Spinal cord (tissue), 10 donors: Measurements from ENCODE around the gene SCGN. TPM values are rescaled to one million over a fixed set of nuclear protein-coding genes. Genes with fewer than 3 reads are reported as not detected.

Source experiments
- DNase-seq, 6 donors: peaks; one replicate each; pipeline versions ENCODE4 v3.0.0 to v3.0.0-alpha.2; 2013 to 2015; ENCODE audit warnings: low spot score in 6 of 6, low read depth in 4 of 6
- H3K27ac ChIP-seq: one replicate; pipeline ENCODE4 v1.5.1; 2013; ENCODE audit warnings: low read depth, low read length, control low read depth
- H3K27me3 ChIP-seq: one replicate; pipeline ENCODE4 v1.6.1; 2013; ENCODE audit warnings: low read length; ENCODE audit not compliant: control insufficient read depth, insufficient read depth
- H3K36me3 ChIP-seq: one replicate; pipeline ENCODE4 v1.6.1; 2013; ENCODE audit warnings: low read length; ENCODE audit not compliant: control insufficient read depth, insufficient read depth
- H3K4me1 ChIP-seq: one replicate; pipeline ENCODE4 v1.6.1; 2013; ENCODE audit warnings: low read length; ENCODE audit not compliant: control insufficient read depth, insufficient read depth
- H3K4me3 ChIP-seq: one replicate; pipeline ENCODE4 v1.5.1; 2013; ENCODE audit warnings: low read depth, low read length, control low read depth
- H3K9me3 ChIP-seq: one replicate; pipeline ENCODE4 v1.6.1; 2013; ENCODE audit warnings: low read length; ENCODE audit not compliant: control insufficient read depth, insufficient read depth
- whole genome bisulfite sequencing: methylation state at CpG from one replicate; pipeline ENCODE4 v1.1.5; 2013; ENCODE audit warnings: missing lambda C conversion rate; ENCODE audit not compliant: insufficient coverage; 5-methylcytosine and 5-hydroxymethylcytosine counted together
- polyA plus RNA-seq, 2 donors: library from polyadenylated mRNA; unstranded; fragments of 120-200 nt; gene quantifications; one replicate each; pipeline ENCODE4 v1.2.1, GENCODE V29; 2013; ENCODE audit not compliant: insufficient read length in 2 of 2
- total RNA-seq, 2 donors: library from RNA; depleted of rRNA in 1 of 2; stranded (reverse); fragments of 120-200 nt in 1 of 2; fragments of >200 nt in 1 of 2; gene quantifications; one replicate each; pipeline versions ENCODE4 v1.2.3 to v1.2.4, GENCODE V29; 2013 to 2014
- donor health status: healthy.

The SCGN gene
- total and polyA plus RNA-seq, 4 donors: 1.2 to 2.9 (median 2.2) TPM

GRCh38 chr6:25750906-25751305, 98.9 kb downstream of the SCGN start:
- DNase-seq: no peak
- Histone ChIP-seq H3K36me3 (no peaks in the 10 kb centered on the region), H3K9me3 (no peaks in the 10 kb centered on the region), H3K27ac (no peak overlapping the region), H3K27me3 (no peaks in the 10 kb centered on the region), H3K4me3 (no peak overlapping the region), H3K4me1 (no peaks in the 10 kb centered on the region)
- no CpG with 5 or more reads among the region's 3 CpGs for WGBS

Other genes starting within 250 kb of the SCGN start
- gene SLC17A4, start 102.5 kb downstream of the SCGN start, total RNA-seq: not detected
- not detected for gene SLC17A4, start 102.5 kb downstream of the SCGN start, polyA plus RNA-seq
- not detected for gene SLC17A1, start 179.8 kb downstream of the SCGN start, total RNA-seq
- under 1 TPM in 1 of 2 donors, not detected in 1; 0.12 TPM for gene SLC17A1, start 179.8 kb downstream of the SCGN start, polyA plus RNA-seq
- gene SLC17A3, start 222.0 kb downstream of the SCGN start, total RNA-seq: not detected
- gene SLC17A3, start 222.0 kb downstream of the SCGN start, polyA plus RNA-seq: not detected